H1 (cell line): ENCODE measurements around the gene RAPGEF6. TPM values are rescaled to one million over a fixed set of nuclear protein-coding genes. Genes with fewer than 3 reads are reported as not detected.

Experiments used
- CTCF ChIA-PET: fragments of 300-600 bp; sonication (Branson Sonifier 250); formaldehyde crosslinking; loops from one replicate; lab custom pipeline; 2021; ENCODE audit not compliant: partially characterized antibody; lab: Charles Lee
- POLR2A ChIA-PET: fragments of 300-600 bp; sonication (Branson Sonifier 250); formaldehyde crosslinking; loops from one replicate; lab custom pipeline; 2021; ENCODE audit warnings: inconsistent platforms; ENCODE audit not compliant: partially characterized antibody; lab: Charles Lee
- DNase-seq, 2 experiments: peaks; one replicate each; pipeline versions ENCODE4 v3.0.0 to v3.0.0-alpha.2; 2010 to 2022; ENCODE audit warnings: low spot score in 2 of 2, low read depth in 1 of 2, mixed read lengths in 1 of 2
- FAIRE-seq: peaks from 2 replicates; lab custom pipeline; 2011; peaks lifted over from hg19 to GRCh38; lab: Jason Lieb, UNC
- H2AFZ ChIP-seq: 2 replicates; pipeline ENCODE4 v1.8.1; 2012; ENCODE audit warnings: low read length, inconsistent platforms
- H2AK5ac ChIP-seq: 2 replicates; pipeline ENCODE4 v1.6.1; 2013; ENCODE audit warnings: low read depth, low read length
- H2BK120ac ChIP-seq: replicated peaks from 2 replicates; pipeline ENCODE3; 2013; ENCODE audit warnings: low read depth, low read length, inconsistent platforms
- H2BK12ac ChIP-seq: 2 replicates; pipeline ENCODE4 v1.6.1; 2013; ENCODE audit warnings: low read depth, low read length
- H2BK15ac ChIP-seq: 2 replicates; pipeline ENCODE4 v1.6.1; 2013; ENCODE audit warnings: low read length
- H2BK20ac ChIP-seq: 2 replicates; pipeline ENCODE4 v1.6.1; 2013; ENCODE audit warnings: low read length
- H2BK5ac ChIP-seq: 2 replicates; pipeline ENCODE4 v1.6.1; 2013; ENCODE audit warnings: low read depth, low read length
- H3K14ac ChIP-seq: 2 replicates; pipeline ENCODE4 v1.6.1; 2013; ENCODE audit warnings: inconsistent platforms; ENCODE audit not compliant: insufficient read length
- H3K18ac ChIP-seq: 2 replicates; pipeline ENCODE4 v1.6.1; 2013; ENCODE audit warnings: low read length; ENCODE audit errors: extremely low read depth
- H3K23ac ChIP-seq: 2 replicates; pipeline ENCODE4 v1.6.1; 2013; ENCODE audit warnings: inconsistent platforms; ENCODE audit not compliant: insufficient read length
- H3K23me2 ChIP-seq: 2 replicates; pipeline ENCODE4 v1.6.1; 2013; ENCODE audit warnings: low read depth, low read length
- H3K27ac ChIP-seq: 2 replicates; pipeline ENCODE4 v1.6.1; 2011; ENCODE audit warnings: low read depth, low read length, inconsistent platforms
- H3K27me3 ChIP-seq, 4 experiments: replicated peaks in 1 of 4; 1 replicate in 1 of 4; 2 replicates in 3 of 4; pipeline versions ENCODE4 v1.6.1 to v1.8.1; 2011 to 2013; ENCODE audit warnings: low read length in 3 of 4, mild to moderate bottlenecking in 3 of 4, inconsistent platforms in 2 of 4, mixed read lengths in 2 of 4, moderate library complexity in 1 of 4; ENCODE audit not compliant: control insufficient read depth in 3 of 4, insufficient read depth in 3 of 4; ENCODE audit errors: extremely low read depth in 1 of 4
- H3K36me3 ChIP-seq, 4 experiments: 2 replicates each; pipeline versions ENCODE4 v1.6.1 to v1.8.1; 2011 to 2013; ENCODE audit warnings: mild to moderate bottlenecking in 4 of 4, low read length in 3 of 4, moderate library complexity in 2 of 4, control low read depth in 1 of 4, inconsistent platforms in 1 of 4; ENCODE audit not compliant: insufficient read depth in 4 of 4, control insufficient read depth in 2 of 4
- H3K4ac ChIP-seq: replicated peaks from 2 replicates; pipeline ENCODE3; 2013; ENCODE audit warnings: low read length, low read depth, mixed read lengths, inconsistent platforms; ENCODE audit not compliant: insufficient read length
- H3K4me1 ChIP-seq, 4 experiments: replicated peaks in 1 of 4; 1 replicate in 1 of 4; 2 replicates in 3 of 4; pipeline versions ENCODE4 v1.6.1 to v1.8.1; 2011 to 2013; ENCODE audit warnings: low read length in 3 of 4, inconsistent platforms in 2 of 4, mixed read lengths in 1 of 4; ENCODE audit not compliant: insufficient read depth in 4 of 4, control insufficient read depth in 3 of 4
- H3K4me2 ChIP-seq, 2 experiments: 2 replicates each; pipeline versions ENCODE4 v1.6.1 to v1.8.1; 2011 to 2013; ENCODE audit warnings: low read depth in 2 of 2, low read length in 2 of 2, control low read depth in 1 of 2, inconsistent platforms in 1 of 2, mild to moderate bottlenecking in 1 of 2; ENCODE audit not compliant: insufficient read depth in 1 of 2
- H3K4me3 ChIP-seq, 4 experiments: fragments of 200-600, 300-600 bp in 1 of 4; sonication (generic), shearing (Covaris generic), sonication (Bioruptor Twin) in 1 of 4; 2 replicates each; pipeline versions ENCODE4 v1.5.1 to v1.8.1; 2011 to 2016; ENCODE audit warnings: low read length in 4 of 4, low read depth in 3 of 4, control low read depth in 2 of 4, inconsistent platforms in 2 of 4, mild to moderate bottlenecking in 2 of 4, mixed read lengths in 1 of 4, moderate library complexity in 1 of 4; ENCODE audit not compliant: insufficient read depth in 2 of 4; ENCODE audit errors: extremely low read depth in 1 of 4
- H3K56ac ChIP-seq: replicated peaks from 2 replicates; pipeline ENCODE3; 2013; ENCODE audit warnings: low read depth, mild to moderate bottlenecking, mixed read lengths, low read length, inconsistent platforms; ENCODE audit not compliant: insufficient read length
- H3K79me1 ChIP-seq: 2 replicates; pipeline ENCODE4 v1.6.1; 2013; ENCODE audit warnings: low read depth, low read length, control low read depth
- H3K79me2 ChIP-seq, 2 experiments: 2 replicates each; pipeline versions ENCODE4 v1.6.1 to v1.8.1; 2012 to 2013; ENCODE audit warnings: low read length in 2 of 2, mild to moderate bottlenecking in 2 of 2, inconsistent platforms in 1 of 2; ENCODE audit not compliant: insufficient read depth in 2 of 2, control insufficient read depth in 1 of 2
- H3K9ac ChIP-seq, 4 experiments: replicated peaks in 1 of 4; 1 replicate in 1 of 4; 2 replicates in 3 of 4; pipeline versions ENCODE4 v1.6.1 to v1.8.1; 2011 to 2013; ENCODE audit warnings: low read depth in 3 of 4, low read length in 3 of 4, control low read depth in 2 of 4, mild to moderate bottlenecking in 2 of 4, moderate library complexity in 2 of 4, inconsistent platforms in 1 of 4; ENCODE audit errors: extremely low read depth in 1 of 4
- H3K9me3 ChIP-seq, 2 experiments: 2 replicates each; pipeline versions ENCODE4 v1.6.1 to v1.8.1; 2012 to 2013; ENCODE audit warnings: mild to moderate bottlenecking in 2 of 2, moderate library complexity in 2 of 2, control low read depth in 1 of 2, inconsistent platforms in 1 of 2, low read depth in 1 of 2, low read length in 1 of 2, mixed read lengths in 1 of 2; ENCODE audit not compliant: insufficient read depth in 2 of 2
- H4K20me1 ChIP-seq, 2 experiments: replicated peaks in 1 of 2; 2 replicates each; pipeline versions ENCODE3 to v1.8.1; 2011 to 2013; ENCODE audit warnings: inconsistent platforms in 2 of 2, low read length in 2 of 2, mild to moderate bottlenecking in 1 of 2; ENCODE audit not compliant: insufficient read depth in 2 of 2, control insufficient read depth in 1 of 2
- H4K5ac ChIP-seq: 2 replicates; pipeline ENCODE4 v1.6.1; 2013; ENCODE audit warnings: low read length, low read depth, mixed read lengths, inconsistent platforms; ENCODE audit not compliant: insufficient read length
- H4K8ac ChIP-seq: 2 replicates; pipeline ENCODE4 v1.8.0; 2013; ENCODE audit warnings: mild to moderate bottlenecking, moderate library complexity, low read length, inconsistent platforms; ENCODE audit not compliant: insufficient read depth; ENCODE audit errors: extremely low read depth
- H4K91ac ChIP-seq: replicated peaks from 2 replicates; pipeline ENCODE3; 2013; ENCODE audit warnings: low read length, mixed read lengths, inconsistent platforms; ENCODE audit not compliant: insufficient read length
- BCL11A ChIP-seq, 2 experiments: IDR thresholded peaks; one replicate each; pipeline ENCODE4 v1.6.1; 2011; ENCODE audit warnings: low read depth in 2 of 2, low read length in 2 of 2, mild to moderate bottlenecking in 2 of 2
- CHD1 ChIP-seq: IDR thresholded peaks from 2 replicates; pipeline ENCODE4 v1.6.1; 2012; ENCODE audit warnings: low read depth, low read length, improper control_type of control experiment
- JUN ChIP-seq: IDR thresholded peaks from 2 replicates; pipeline ENCODE4 v1.6.1; 2011; ENCODE audit warnings: low read depth, mild to moderate bottlenecking, improper control_type of control experiment, low read length
- PHF8 ChIP-seq: fragments of 200-600 bp; sonication (generic); conservative IDR thresholded peaks from 2 replicates; pipeline ENCODE4 v1.7.1; 2012; ENCODE audit warnings: low read depth, mild to moderate bottlenecking, inconsistent platforms, low read length, moderate library complexity
- RAD21 ChIP-seq, 2 experiments: IDR thresholded peaks in 1 of 2; conservative IDR thresholded peaks in 1 of 2; 2 replicates each; pipeline ENCODE4 v1.6.1; 2011; ENCODE audit warnings: low read depth in 2 of 2, low read length in 2 of 2, improper control_type of control experiment in 1 of 2, inconsistent platforms in 1 of 2, mild to moderate bottlenecking in 1 of 2, moderate library complexity in 1 of 2
- RNF2 ChIP-seq: fragments of 200-900, 300-1000 bp; sonication (generic); IDR thresholded peaks from 2 replicates; pipeline ENCODE4 v1.7.1; 2016; ENCODE audit warnings: borderline replicate concordance, low read depth, mild to moderate bottlenecking, antibody characterized with exemption, low read length; ENCODE audit not compliant: poor library complexity, severe bottlenecking; ENCODE audit errors: missing control alignments
- SP2 ChIP-seq: IDR thresholded peaks from 2 replicates; pipeline ENCODE4 v1.6.1; 2012; ENCODE audit warnings: mild to moderate bottlenecking, low read length, inconsistent platforms
- WGBS, 2 experiments: shearing (Covaris generic) in 1 of 2; methylation state at CpG; one replicate each; pipeline versions ENCODE4 v1.1.6 to v1.1.7; 2013 to 2015; ENCODE audit warnings: low lambda C conversion rate in 2 of 2, mixed read lengths in 2 of 2, inconsistent platforms in 1 of 2, low coverage in 1 of 2, missing lambda C conversion rate in 1 of 2; ENCODE audit not compliant: insufficient replicate concordance in 2 of 2, insufficient coverage in 1 of 2, insufficient read length in 1 of 2; ENCODE audit errors: extremely low coverage in 1 of 2, missing lambda C conversion rate in 1 of 2; 5-methylcytosine and 5-hydroxymethylcytosine counted together
- polyA plus RNA-seq, 7 experiments: library from polyadenylated mRNA; depleted of rRNA in 3 of 7; stranded (reverse) in 5 of 7; unstranded in 2 of 7; fragments of >200 nt in 5 of 7; fragments of 200-250 nt in 2 of 7; gene quantifications; 1 replicate in 5 of 7; 2 replicates in 1 of 7; 4 replicates in 1 of 7; pipeline versions ENCODE4 v1.2.1 to v1.2.3, GENCODE V29; 2011 to 2013; ENCODE audit warnings: missing spikeins in 2 of 7, mixed read lengths in 2 of 7
- total RNA-seq: library from RNA; stranded (reverse); fragmentation: NEBNext Ultra II Directional; extraction: Animal tissue kit (Norgen Biotek cat#: 25700); gene quantifications from 2 replicates; pipeline ENCODE4 v1.2.1, GENCODE V29; 2021
- TF ChIP-seq, protein P1 (sequence below): IDR thresholded peaks from 2 replicates; pipeline ENCODE4 v1.6.1; 2011; ENCODE audit warnings: low read depth, mild to moderate bottlenecking, low read length; ENCODE audit not compliant: insufficient read depth

Gene RAPGEF6
- total and polyA plus RNA-seq, 2 of the 8 experiments (the other 6 are each of a cell fraction or from before 2014, with no cell fraction given): 4.8 to 20.0 TPM

- Histone ChIP-seq H4K91ac (no peak overlapping the region), H3K23ac (no peak overlapping the region), H2BK20ac (no peak overlapping the region), H3K9me3 (no peaks in the 10 kb centered on the region), H3K79me2 (no peaks in the 10 kb centered on the region), H3K4me2 (no peak overlapping the region), H3K27me3 (no peaks in the 10 kb centered on the region), H2AK5ac (no peak overlapping the region), H3K79me1 (no peaks in the 10 kb centered on the region), H3K14ac (no peak overlapping the region), H2BK12ac (no peak overlapping the region), H4K5ac (no peak overlapping the region), H3K36me3 (peaks cover 2 to 8% (median 5%) of the 10 kb centered on the region in 4 experiments; a peak in 3 of 8 replicates), H3K4me3 (no peak overlapping the region), H2BK15ac (no peak overlapping the region), H3K27ac (no peak overlapping the region), H3K9ac (no peak overlapping the region), H3K4me1 (no peaks in the 10 kb centered on the region), H2BK5ac (no peak overlapping the region), H2AFZ (no peak overlapping the region), H4K8ac (no peak overlapping the region), H3K23me2 (no peaks in the 10 kb centered on the region), H4K20me1 (no peaks in the 10 kb centered on the region), H3K56ac (no peak overlapping the region), H3K4ac (no peak overlapping the region), H3K18ac (no peak overlapping the region), H2BK120ac (no peak overlapping the region)
- ChIA-PET CTCF (interaction anchor here (1.3 kb wide), 1 partner anchor 11 kb away, joined by 3 read pairs; no protein-coding TSS in a partner anchor), POLR2A (no interaction called here)
- FAIRE-seq (no peak), DNase-seq (no peak)
- 88% methylated on average over 4 of the region's 4 CpGs; no CpG with 5 or more reads in 1 of the 2 experiments for WGBS, 2 experiments
- no peak for TF ChIP-seq CHD1
- TF ChIP-seq PHF8: no peak
- TF ChIP-seq, protein P1, sequence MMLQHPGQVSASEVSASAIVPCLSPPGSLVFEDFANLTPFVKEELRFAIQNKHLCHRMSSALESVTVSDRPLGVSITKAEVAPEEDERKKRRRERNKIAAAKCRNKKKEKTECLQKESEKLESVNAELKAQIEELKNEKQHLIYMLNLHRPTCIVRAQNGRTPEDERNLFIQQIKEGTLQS: no peak
- TF ChIP-seq RAD21 (IDR thresholded peaks at IDR 0.05 in 1 of 2, conservative IDR thresholded peaks at IDR 0.05 in 1 of 2; ENCODE audit: low read depth in 2 of 2, low read length in 2 of 2): no peak
- no peak for TF ChIP-seq JUN
- no peak for TF ChIP-seq RNF2
- TF ChIP-seq SP2: no peak
- TF ChIP-seq BCL11A (IDR thresholded peaks at IDR 0.05; ENCODE audit: low read depth in 2 of 2, low read length in 2 of 2): no peak
Observed at GRCh38 chr5:131389096-131389868, 245.7 kb downstream of the RAPGEF6 start.
